HG03045 (cell line): ENCODE results near the gene LCE4A.

Experiments used
- ATAC-seq: cut with Tn5 transposase; IDR thresholded peaks from one replicate; pipeline ENCODE4 v1.9.1; 2021; ENCODE audit warnings: mild to moderate bottlenecking, moderate library complexity; ENCODE audit not compliant: unreplicated experiment

The LCE4A gene

DNA sequence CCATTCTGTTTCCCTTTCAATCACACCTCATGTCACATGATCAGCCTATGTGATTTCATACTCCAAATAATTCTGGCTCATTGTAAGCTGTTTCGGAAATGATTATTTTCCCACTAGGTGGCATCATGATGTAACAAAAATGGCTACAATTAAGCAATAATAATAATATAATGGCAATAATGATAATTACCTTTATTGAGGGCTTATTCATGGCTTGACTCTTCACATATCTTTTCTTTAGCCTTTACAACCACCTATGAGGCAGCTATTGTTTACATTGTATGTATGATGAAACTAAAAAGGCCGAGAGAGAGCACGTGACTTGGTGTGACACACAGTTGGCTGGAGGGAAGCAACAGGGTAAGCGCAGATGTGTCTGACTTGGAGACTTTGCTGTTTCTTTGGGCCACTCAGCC, 37.3 kb downstream of the LCE4A start:
- ATAC-seq: no peak

- no peak for ATAC-seq
Observed at GRCh38 chr1:152745765-152746444, 37.9 kb downstream of the LCE4A start.

- ATAC-seq: no peak
Observed at GRCh38 chr1:152747831-152748230, 39.9 kb downstream of the LCE4A start.

- no peak for ATAC-seq
Observed at GRCh38 chr1:152752225-152752624, 44.3 kb downstream of the LCE4A start.

DNA sequence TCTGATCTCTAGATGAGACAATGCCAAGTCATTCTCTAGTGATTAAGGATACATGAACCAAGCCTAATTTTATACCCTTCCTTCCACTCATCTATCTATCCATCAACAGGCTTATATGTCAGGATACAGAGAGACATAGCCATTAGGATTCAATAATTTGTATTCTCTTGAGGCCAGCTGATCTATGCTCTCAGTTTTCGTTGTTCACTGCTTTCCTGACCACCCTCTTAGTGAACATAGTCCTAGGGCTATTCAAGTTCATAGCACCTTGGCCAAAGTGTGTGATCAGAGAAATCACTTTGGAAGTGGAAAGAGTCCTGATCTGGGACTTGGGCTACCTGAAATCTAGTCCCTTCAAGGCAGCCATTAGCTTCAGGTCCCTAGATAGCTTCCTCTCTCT, 45.6 kb downstream of the LCE4A start:
- ATAC-seq: no peak

DNA sequence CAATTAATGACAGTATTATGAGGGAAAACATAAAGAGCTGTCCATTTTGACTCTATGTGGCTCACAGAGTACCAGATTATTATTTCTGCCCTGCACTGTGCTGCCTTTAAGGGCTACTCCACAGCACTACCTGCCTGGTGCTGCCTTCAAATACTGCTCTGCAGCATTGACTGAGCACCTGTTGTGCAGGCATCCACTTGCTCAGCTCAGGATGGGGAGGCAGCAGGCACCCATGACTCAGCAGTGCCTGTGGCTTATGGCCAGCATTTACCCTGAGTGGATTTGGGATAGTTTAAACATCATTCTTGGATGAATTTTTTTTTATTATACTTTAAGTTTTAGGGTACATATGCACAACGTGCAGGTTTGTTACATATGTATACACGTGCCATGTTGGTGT, 48.9 kb downstream of the LCE4A start:
- no peak for ATAC-seq

GRCh38 chr1:152757747-152758146, 49.8 kb downstream of the LCE4A start, which contains the start of gene KPRP:
TSS of gene KPRP (plus strand) at chr1:152758025. CDS start at chr1:152759589, 1,564 bp downstream.
- ATAC-seq: no peak

DNA sequence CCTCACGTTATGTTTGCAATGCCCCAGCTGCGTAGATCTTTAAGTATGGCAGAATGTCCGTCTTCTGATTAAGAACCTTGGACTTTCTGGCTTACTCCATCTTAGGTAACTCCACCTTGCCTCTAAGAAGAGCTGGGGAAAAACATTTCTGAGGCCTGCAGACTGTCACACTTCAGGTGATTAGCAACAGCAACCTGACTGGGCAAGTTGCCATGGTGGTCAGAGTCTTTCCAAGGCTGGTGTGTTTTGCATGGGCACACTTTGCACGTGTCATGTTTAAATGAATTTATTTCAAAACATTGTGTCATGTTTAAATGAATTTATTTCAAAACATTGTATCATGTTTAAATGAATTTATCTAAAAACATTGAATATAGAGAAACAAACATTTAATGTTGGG, 50.7 kb downstream of the LCE4A start:
- no peak for ATAC-seq
